ENCODE results near the gene FAM228A. TPM values are rescaled to one million over a fixed set of nuclear protein-coding genes. Genes with fewer than 3 reads are reported as not detected.

The FAM228A gene
- total RNA-seq, 1 donor = 1.4 TPM

- TF ChIP-seq, protein P1, sequence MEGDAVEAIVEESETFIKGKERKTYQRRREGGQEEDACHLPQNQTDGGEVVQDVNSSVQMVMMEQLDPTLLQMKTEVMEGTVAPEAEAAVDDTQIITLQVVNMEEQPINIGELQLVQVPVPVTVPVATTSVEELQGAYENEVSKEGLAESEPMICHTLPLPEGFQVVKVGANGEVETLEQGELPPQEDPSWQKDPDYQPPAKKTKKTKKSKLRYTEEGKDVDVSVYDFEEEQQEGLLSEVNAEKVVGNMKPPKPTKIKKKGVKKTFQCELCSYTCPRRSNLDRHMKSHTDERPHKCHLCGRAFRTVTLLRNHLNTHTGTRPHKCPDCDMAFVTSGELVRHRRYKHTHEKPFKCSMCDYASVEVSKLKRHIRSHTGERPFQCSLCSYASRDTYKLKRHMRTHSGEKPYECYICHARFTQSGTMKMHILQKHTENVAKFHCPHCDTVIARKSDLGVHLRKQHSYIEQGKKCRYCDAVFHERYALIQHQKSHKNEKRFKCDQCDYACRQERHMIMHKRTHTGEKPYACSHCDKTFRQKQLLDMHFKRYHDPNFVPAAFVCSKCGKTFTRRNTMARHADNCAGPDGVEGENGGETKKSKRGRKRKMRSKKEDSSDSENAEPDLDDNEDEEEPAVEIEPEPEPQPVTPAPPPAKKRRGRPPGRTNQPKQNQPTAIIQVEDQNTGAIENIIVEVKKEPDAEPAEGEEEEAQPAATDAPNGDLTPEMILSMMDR (IDR thresholded peaks at IDR 0.05; ENCODE audit: extremely low read depth, low read depth, low read length) = no peak
- Histone ChIP-seq H3K36me3 (ENCODE audit: insufficient read depth, low read length) (no peaks in the 10 kb centered on the region), H3K27ac (ENCODE audit: low read depth, low read length) (no peak overlapping the region), H3K4me2 (ENCODE audit: insufficient read depth, low read length) (no peak overlapping the region), H3K4me3 (ENCODE audit: insufficient read depth, low read length) (no peak overlapping the region), H3K9me3 (ENCODE audit: low read depth, low read length) (no peaks in the 10 kb centered on the region), H3K27me3 (ENCODE audit: insufficient read depth, low read length) (no peaks in the 10 kb centered on the region), H2AFZ (ENCODE audit: low read length) (no peak overlapping the region), H3K79me2 (ENCODE audit: insufficient read depth, low read length) (no peaks in the 10 kb centered on the region), H3K4me1 (ENCODE audit: insufficient read depth, low read length) (no peaks in the 10 kb centered on the region), H4K20me1 (ENCODE audit: insufficient read depth, low read length) (no peaks in the 10 kb centered on the region)
- DNase-seq (ENCODE audit: insufficient read length, low spot score, missing footprints) = no peak
Measured at GRCh38 chr2:24225499-24226242, 50.8 kb downstream of the FAM228A start.

- Histone ChIP-seq H3K4me1 (ENCODE audit: insufficient read depth, low read length) (peaks cover 7% of the 10 kb centered on the region), H2AFZ (ENCODE audit: low read length) (no peak overlapping the region), H3K27me3 (ENCODE audit: insufficient read depth, low read length) (no peaks in the 10 kb centered on the region), H3K4me2 (ENCODE audit: insufficient read depth, low read length) (no peak overlapping the region), H3K27ac (ENCODE audit: low read depth, low read length) (no peak overlapping the region), H3K79me2 (ENCODE audit: insufficient read depth, low read length) (no peaks in the 10 kb centered on the region), H3K9me3 (ENCODE audit: low read depth, low read length) (no peaks in the 10 kb centered on the region), H4K20me1 (ENCODE audit: insufficient read depth, low read length) (no peaks in the 10 kb centered on the region), H3K4me3 (ENCODE audit: insufficient read depth, low read length) (no peak overlapping the region), H3K36me3 (ENCODE audit: insufficient read depth, low read length) (no peaks in the 10 kb centered on the region)
- DNase-seq (ENCODE audit: insufficient read length, low spot score, missing footprints) = no peak
- TF ChIP-seq, protein P1 (IDR thresholded peaks at IDR 0.05; ENCODE audit: extremely low read depth, low read depth, low read length) = peak; percentile 42
Measured at GRCh38 chr2:24228470-24228869, 53.6 kb downstream of the FAM228A start.

GRCh38 chr2:24231461-24231881 lies 56.6 kb downstream of the FAM228A start:
- TF ChIP-seq, protein P1 (IDR thresholded peaks at IDR 0.05; ENCODE audit: extremely low read depth, low read depth, low read length) = no peak
- H4K20me1 ChIP-seq (ENCODE audit: insufficient read depth, low read length) = no peaks in the 10 kb centered on the region
- H3K4me1 ChIP-seq (ENCODE audit: insufficient read depth, low read length) = peaks cover 7% of the 10 kb centered on the region
- DNase-seq (ENCODE audit: insufficient read length, low spot score, missing footprints) = peak; percentile 72
- no peak overlapping the region for H3K4me2 ChIP-seq (ENCODE audit: insufficient read depth, low read length)
- H3K9me3 ChIP-seq (ENCODE audit: low read depth, low read length) = no peaks in the 10 kb centered on the region
- no peaks in the 10 kb centered on the region for H3K36me3 ChIP-seq (ENCODE audit: insufficient read depth, low read length)
- no peak overlapping the region for H2AFZ ChIP-seq (ENCODE audit: low read length)
- H3K4me3 ChIP-seq (ENCODE audit: insufficient read depth, low read length) = no peak overlapping the region
- H3K27ac ChIP-seq (ENCODE audit: low read depth, low read length) = no peak overlapping the region
- H3K79me2 ChIP-seq (ENCODE audit: insufficient read depth, low read length) = no peaks in the 10 kb centered on the region
- H3K27me3 ChIP-seq (ENCODE audit: insufficient read depth, low read length) = no peaks in the 10 kb centered on the region

DNA sequence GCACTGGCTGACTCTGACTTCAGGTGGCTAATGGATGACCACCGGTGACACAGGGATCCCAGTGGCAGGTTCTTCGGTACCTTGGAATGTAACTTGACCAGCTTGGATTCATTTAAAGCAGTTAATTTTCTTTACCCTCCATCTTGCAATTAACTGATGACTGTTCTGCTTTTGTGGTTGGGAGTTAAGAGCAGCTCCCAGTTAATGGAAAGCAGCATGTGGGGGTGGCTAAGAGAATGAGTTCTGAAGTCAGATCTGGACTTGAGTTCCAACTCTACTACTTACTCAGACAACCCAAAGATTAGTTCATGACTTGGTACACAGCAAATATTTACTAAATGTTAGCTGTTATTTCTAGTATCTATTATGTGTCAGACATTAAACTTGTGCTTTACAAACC lies 58.5 kb downstream of the FAM228A start:
- TF ChIP-seq, protein P1 (IDR thresholded peaks at IDR 0.05; ENCODE audit: extremely low read depth, low read depth, low read length) = no peak

More for the DNA sequence above, 58.5 kb downstream of the FAM228A start:
- DNase-seq (ENCODE audit: insufficient read length, low spot score, missing footprints) = no peak
- no peak overlapping the region for H3K4me2 ChIP-seq (ENCODE audit: insufficient read depth, low read length)
- H3K4me3 ChIP-seq (ENCODE audit: insufficient read depth, low read length) = no peak overlapping the region
- H3K27ac ChIP-seq (ENCODE audit: low read depth, low read length) = no peak overlapping the region
- H3K4me1 ChIP-seq (ENCODE audit: insufficient read depth, low read length) = peaks cover 7% of the 10 kb centered on the region
- no peak overlapping the region for H2AFZ ChIP-seq (ENCODE audit: low read length)
- no peaks in the 10 kb centered on the region for H3K79me2 ChIP-seq (ENCODE audit: insufficient read depth, low read length)
- no peaks in the 10 kb centered on the region for H3K9me3 ChIP-seq (ENCODE audit: low read depth, low read length)
- no peaks in the 10 kb centered on the region for H3K36me3 ChIP-seq (ENCODE audit: insufficient read depth, low read length)
- H3K27me3 ChIP-seq (ENCODE audit: insufficient read depth, low read length) = no peaks in the 10 kb centered on the region
- no peaks in the 10 kb centered on the region for H4K20me1 ChIP-seq (ENCODE audit: insufficient read depth, low read length)

All from osteoblast (primary cell).